Measurements from ENCODE around the gene PTPRG.

GRCh38 chr3:61571516-61572336 lies 10.4 kb downstream of the PTPRG start:
- no peak for TF ChIP-seq CTCF (IDR thresholded peaks at IDR 0.05)
- TF ChIP-seq POLR2A (IDR thresholded peaks at IDR 0.05) = no peak
